HG03280 (cell line): ENCODE results near the gene KRT4.
"Not testable (repeated sequence)": the region's sequence is repeated elsewhere in the genome, so short reads cannot be mapped to it uniquely, and the experiment has no call there.

ENCODE experiments used
- ATAC-seq: cut with Tn5 transposase; IDR thresholded peaks from one replicate; pipeline ENCODE4 v1.9.1; 2021; ENCODE audit warnings: mild to moderate bottlenecking, moderate library complexity; ENCODE audit not compliant: unreplicated experiment

Gene KRT4

GRCh38 chr12:52776435-52776834, 37.5 kb downstream of the KRT4 start:
- no peak for ATAC-seq

- no peak for ATAC-seq
Measured at GRCh38 chr12:52774629-52775250, 39.2 kb downstream of the KRT4 start.

GRCh38 chr12:52772772-52773171, 41.1 kb downstream of the KRT4 start:
- ATAC-seq, result no peak

- no peak for ATAC-seq
Measured at GRCh38 chr12:52772188-52772587, 41.7 kb downstream of the KRT4 start.

GRCh38 chr12:52771505-52771904, 42.4 kb downstream of the KRT4 start:
- ATAC-seq, result no peak

GRCh38 chr12:52771088-52771487, 42.8 kb downstream of the KRT4 start:
- no peak for ATAC-seq

- no peak for ATAC-seq
Measured at GRCh38 chr12:52769946-52770345, 44.0 kb downstream of the KRT4 start.

GRCh38 chr12:52769354-52769753, 44.6 kb downstream of the KRT4 start:
- ATAC-seq, result no peak

- no peak for ATAC-seq
Measured at GRCh38 chr12:52768479-52769200, 45.3 kb downstream of the KRT4 start.

GRCh38 chr12:52767427-52767826, 46.5 kb downstream of the KRT4 start:
- no peak for ATAC-seq

GRCh38 chr12:52767020-52767379, 46.9 kb downstream of the KRT4 start:
- no peak for ATAC-seq

GRCh38 chr12:52766351-52767019, 47.4 kb downstream of the KRT4 start:
- ATAC-seq, result no peak

- no peak for ATAC-seq
Measured at GRCh38 chr12:52765702-52766101, 48.2 kb downstream of the KRT4 start.

- no peak for ATAC-seq
Measured at GRCh38 chr12:52763991-52764390, 49.9 kb downstream of the KRT4 start.

GRCh38 chr12:52763036-52763659, 50.8 kb downstream of the KRT4 start:
- no peak for ATAC-seq

- no peak for ATAC-seq
Measured at GRCh38 chr12:52761802-52762201, 52.1 kb downstream of the KRT4 start.

GRCh38 chr12:52761218-52761617, 52.7 kb downstream of the KRT4 start:
- ATAC-seq, result not testable (repeated sequence)

- ATAC-seq, result no peak
Measured at GRCh38 chr12:52760623-52761022, 53.3 kb downstream of the KRT4 start.

GRCh38 chr12:52759695-52760094, 54.2 kb downstream of the KRT4 start:
- no peak for ATAC-seq

- ATAC-seq, result no peak
Measured at GRCh38 chr12:52759218-52759617, 54.7 kb downstream of the KRT4 start.

GRCh38 chr12:52757449-52758176, 56.3 kb downstream of the KRT4 start:
- no peak for ATAC-seq
